GM23248 (cell line): ENCODE data around the gene SEC14L1. TPM values are rescaled to one million over a fixed set of nuclear protein-coding genes. Genes with fewer than 3 reads are reported as not detected.

Experiments
- DNase-seq: peaks from one replicate; pipeline ENCODE4 v3.0.0-alpha.2; 2015
- H2AFZ ChIP-seq: fragments of 200-600 bp; sonication (generic); 2 replicates; pipeline ENCODE4 v1.6.1; 2016; ENCODE audit warnings: antibody characterized with exemption
- H3F3A ChIP-seq: fragments of 200-600 bp; sonication (generic); 2 replicates; pipeline ENCODE4 v1.6.1; 2016; ENCODE audit warnings: mild to moderate bottlenecking, antibody characterized with exemption, mixed run types; ENCODE audit not compliant: insufficient read depth
- H3K27ac ChIP-seq: fragments of 200-600 bp; sonication (generic); 2 replicates; pipeline ENCODE4 v1.5.1; 2016; ENCODE audit warnings: mild to moderate bottlenecking
- H3K27me3 ChIP-seq: fragments of 200-600 bp; sonication (generic); replicated peaks from 2 replicates; pipeline ENCODE4 v1.6.1; 2016; ENCODE audit warnings: mild to moderate bottlenecking; ENCODE audit not compliant: insufficient read depth
- H3K36me3 ChIP-seq: fragments of 200-600 bp; sonication (generic); 2 replicates; pipeline ENCODE4 v1.6.1; 2016; ENCODE audit warnings: low read depth, mild to moderate bottlenecking
- H3K4me1 ChIP-seq: fragments of 200-600 bp; sonication (generic); 2 replicates; pipeline ENCODE4 v1.6.1; 2016; ENCODE audit warnings: mild to moderate bottlenecking; ENCODE audit not compliant: insufficient read depth
- H3K4me2 ChIP-seq: fragments of 200-600 bp; sonication (generic); one replicate; pipeline ENCODE4 v1.6.1; 2016; ENCODE audit warnings: mild to moderate bottlenecking; ENCODE audit not compliant: unreplicated experiment
- H3K4me3 ChIP-seq: fragments of 200-600 bp; sonication (generic); 2 replicates; pipeline ENCODE4 v1.5.1; 2016; ENCODE audit warnings: mild to moderate bottlenecking
- H3K79me2 ChIP-seq: fragments of 200-600 bp; sonication (generic); 2 replicates; pipeline ENCODE4 v1.6.1; 2016; ENCODE audit warnings: mild to moderate bottlenecking; ENCODE audit not compliant: insufficient read depth
- H3K9ac ChIP-seq: fragments of 200-600 bp; sonication (generic); 2 replicates; pipeline ENCODE4 v1.6.1; 2016; ENCODE audit warnings: mild to moderate bottlenecking
- H3K9me2 ChIP-seq: fragments of 200-600 bp; sonication (generic); 2 replicates; pipeline ENCODE4 v1.6.1; 2016; ENCODE audit warnings: mixed run types, mild to moderate bottlenecking, moderate library complexity; ENCODE audit not compliant: insufficient read depth
- H3K9me3 ChIP-seq: fragments of 200-600 bp; sonication (generic); one replicate; pipeline ENCODE4 v1.6.1; 2017; ENCODE audit warnings: low read depth
- H4K20me1 ChIP-seq: fragments of 200-600 bp; sonication (generic); 2 replicates; pipeline ENCODE4 v1.6.0; 2016; ENCODE audit not compliant: insufficient read depth
- EZH2 ChIP-seq: fragments of 200-600 bp; sonication (generic); IDR thresholded peaks from 2 replicates; pipeline ENCODE4 v1.6.1; 2018; ENCODE audit warnings: antibody characterized with exemption, mild to moderate bottlenecking; ENCODE audit not compliant: insufficient read depth, poor library complexity, severe bottlenecking
- EZH2phosphoT487 ChIP-seq: fragments of 200-600 bp; sonication (generic); IDR thresholded peaks from 2 replicates; pipeline ENCODE4 v1.6.1; 2018; ENCODE audit warnings: antibody characterized with exemption, moderate library complexity, mild to moderate bottlenecking, low read depth; ENCODE audit not compliant: insufficient read depth
- WGBS, 2 experiments: methylation state at CpG; one replicate each; pipeline ENCODE4 v1.1.6; 2015 to 2017; ENCODE audit warnings: low lambda C conversion rate in 2 of 2, low coverage in 1 of 2; ENCODE audit errors: missing lambda C conversion rate in 2 of 2; 5-methylcytosine and 5-hydroxymethylcytosine counted together
- in situ Hi-C: fragments of 300-500 bp; cut with MboI; formaldehyde crosslinking; loops from 2 replicates; pipeline ENCODE4 v1.15.0; 2020
- polyA plus RNA-seq: library from polyadenylated mRNA; unstranded; fragments of >200 nt; fragmentation: Nextera tagmentation; extraction: Ambion mirVana; gene quantifications from 2 replicates; pipeline ENCODE4 v1.2.1, GENCODE V29; 2016
- total RNA-seq: library from RNA; depleted of rRNA; stranded (reverse); fragments of >200 nt; shearing (Covaris generic); gene quantifications from 2 replicates; pipeline ENCODE4 v1.2.3, GENCODE V29; 2014

Gene SEC14L1
- total and polyA plus RNA-seq, 2 experiments from 2014 or later = 24.4 to 26.8 TPM

DNA sequence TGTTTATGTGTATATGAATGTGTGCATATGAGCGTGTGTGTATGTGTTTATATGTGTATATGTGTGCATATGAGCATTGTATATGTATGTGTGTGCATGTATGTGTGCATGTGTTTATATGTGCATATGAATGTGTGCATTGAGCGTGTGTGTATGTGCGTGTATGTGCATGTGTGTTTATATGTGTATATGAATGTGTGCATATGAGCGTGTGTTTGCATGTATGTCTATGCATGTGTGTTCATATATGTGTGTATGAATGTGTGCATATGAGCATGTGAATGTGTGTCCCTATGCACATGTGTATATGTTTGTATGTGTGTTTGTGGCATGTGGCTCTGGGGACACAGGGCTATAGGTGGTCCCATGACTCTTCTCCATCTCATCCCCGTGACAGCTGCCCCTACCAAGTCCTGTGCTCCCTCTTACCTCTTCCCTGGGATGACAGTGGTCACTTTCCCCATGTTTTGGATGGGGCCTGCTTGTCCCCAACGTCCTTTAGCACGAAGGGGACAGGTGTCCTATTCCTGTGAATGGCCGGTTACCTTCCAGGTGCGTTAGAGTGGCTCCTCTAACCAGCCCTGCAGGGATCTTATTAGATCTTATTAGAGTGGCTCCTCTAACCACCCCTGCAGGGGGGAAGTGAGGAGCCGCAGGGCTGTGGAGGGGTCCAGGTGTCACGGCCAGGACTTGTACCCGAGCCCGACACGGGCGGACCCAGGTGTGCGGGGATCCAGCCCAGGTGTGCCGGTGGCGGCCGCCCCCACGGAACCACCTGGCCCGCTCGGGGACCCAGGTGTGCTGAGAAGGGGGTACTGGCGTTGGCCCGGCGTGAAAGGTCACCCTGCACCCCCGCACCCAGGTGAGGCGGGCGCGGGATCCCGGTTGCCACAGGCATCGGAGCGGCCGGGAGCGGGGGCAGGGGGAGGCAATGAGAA lies 105.6 kb downstream of the SEC14L1 start:
- peak overlapping the region; percentile 77 for H3K9ac ChIP-seq
- H3K4me3 ChIP-seq = peak overlapping the region; percentile 74
- H3K4me1 ChIP-seq = no peaks in the 10 kb centered on the region
- H4K20me1 ChIP-seq = no peaks in the 10 kb centered on the region
- 28 to 31% methylated on average over 24 to 30 of the region's 34 CpGs for WGBS, 2 experiments
- no peaks in the 10 kb centered on the region for H3K9me2 ChIP-seq
- H3F3A ChIP-seq = 0 out of 2 replicates have a peak, but pooled peaks cover 4% of the 10 kb centered on the region
- H3K27me3 ChIP-seq = no peaks in the 10 kb centered on the region
- H3K4me2 ChIP-seq = peak overlapping the region; percentile 82
- TF ChIP-seq EZH2 (no peak), EZH2phosphoT487 (no peak)
- no peaks in the 10 kb centered on the region for H3K79me2 ChIP-seq
- no peaks in the 10 kb centered on the region for H3K36me3 ChIP-seq
- no peak for DNase-seq
- H2AFZ ChIP-seq = peak overlapping the region; percentile 90
- H3K27ac ChIP-seq = no peak overlapping the region
- H3K9me3 ChIP-seq = no peaks in the 10 kb centered on the region
- in situ Hi-C loops = no loop called here

DNA sequence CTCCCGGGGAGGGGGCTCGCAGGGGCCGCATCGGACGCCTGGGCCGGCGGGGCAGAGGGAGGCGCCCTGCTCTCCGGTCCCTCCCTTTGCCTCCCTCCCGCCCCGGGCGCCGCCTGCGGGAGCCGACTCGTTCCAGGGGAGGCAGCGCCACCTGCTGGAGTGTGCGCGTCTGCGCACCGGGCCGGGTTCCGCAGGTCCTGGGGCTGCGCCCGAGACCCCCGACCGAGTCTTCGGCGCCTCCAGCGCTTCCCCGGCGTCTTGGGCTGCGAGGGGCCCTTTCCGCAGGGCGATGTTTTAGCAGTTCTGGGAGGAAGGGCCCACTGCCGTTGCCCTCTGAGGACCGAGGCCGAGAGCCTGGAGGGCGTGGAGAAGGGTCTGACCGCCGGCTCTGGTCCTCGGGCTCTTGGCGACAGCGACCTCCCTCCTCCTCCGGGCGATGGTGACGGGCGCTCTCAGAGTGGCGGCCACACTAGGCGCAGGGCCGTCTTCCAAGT lies 106.3 kb downstream of the SEC14L1 start:
- H3K4me1 ChIP-seq = peaks cover 7% of the 10 kb centered on the region; the same call in 1 of the 2 replicates
- H3K4me3 ChIP-seq = peak overlapping the region; percentile 74
- H2AFZ ChIP-seq = peak overlapping the region; percentile 90
- peak overlapping the region; percentile 82 for H3K4me2 ChIP-seq
- DNase-seq = peak; percentile 88
- H3K79me2 ChIP-seq = no peaks in the 10 kb centered on the region
- no peaks in the 10 kb centered on the region for H3K27me3 ChIP-seq
- peak overlapping the region; percentile 77 for H3K9ac ChIP-seq
- WGBS, 2 experiments = 3 to 8% methylated on average over 33 to 41 of the region's 51 CpGs
- TF ChIP-seq EZH2phosphoT487 (no peak), EZH2 (no peak)
- H3K9me3 ChIP-seq = no peaks in the 10 kb centered on the region
- H3K36me3 ChIP-seq = no peaks in the 10 kb centered on the region
- in situ Hi-C loops = no loop called here
- H3F3A ChIP-seq = 0 out of 2 replicates have a peak, but pooled peaks cover 4% of the 10 kb centered on the region
- no peak overlapping the region for H3K27ac ChIP-seq
- no peaks in the 10 kb centered on the region for H4K20me1 ChIP-seq
- H3K9me2 ChIP-seq = no peaks in the 10 kb centered on the region

DNA sequence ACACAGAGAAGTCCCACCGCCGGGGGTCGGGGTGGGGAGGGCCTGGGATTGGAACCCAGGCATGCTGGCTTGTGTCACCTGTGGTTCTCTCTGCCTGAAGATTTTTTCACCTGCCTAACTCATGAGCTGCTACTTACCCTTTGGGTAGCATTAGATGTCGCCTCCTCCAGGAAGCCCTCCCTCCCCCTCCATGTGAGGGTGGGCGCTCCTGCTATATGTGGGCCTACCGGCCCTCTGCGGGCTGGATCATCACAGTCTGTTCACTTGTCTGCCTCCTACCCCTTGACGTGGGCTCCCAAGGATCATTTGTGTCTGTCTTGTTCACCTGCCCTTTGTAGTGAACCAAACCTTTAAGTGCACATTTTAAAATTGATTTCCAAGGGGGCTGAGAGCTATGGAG lies 106.8 kb downstream of the SEC14L1 start:
- peaks cover 7% of the 10 kb centered on the region for H3F3A ChIP-seq
- peaks cover 10% of the 10 kb centered on the region for H3K4me1 ChIP-seq
- H4K20me1 ChIP-seq = no peaks in the 10 kb centered on the region
- WGBS, 2 experiments = 40 to 65% methylated on average over 4 to 8 of the region's 8 CpGs
- peak overlapping the region; percentile 74; the same call in 1 of the 2 replicates for H3K4me3 ChIP-seq
- in situ Hi-C loops = no loop called here
- no peak overlapping the region for H3K27ac ChIP-seq
- TF ChIP-seq EZH2phosphoT487 (no peak), EZH2 (no peak)
- no peaks in the 10 kb centered on the region for H3K9me2 ChIP-seq
- no peaks in the 10 kb centered on the region for H3K27me3 ChIP-seq
- H3K36me3 ChIP-seq = no peaks in the 10 kb centered on the region
- peak overlapping the region; percentile 82 for H3K4me2 ChIP-seq
- no peaks in the 10 kb centered on the region for H3K79me2 ChIP-seq
- no peak overlapping the region; the same call in 1 of the 2 replicates for H3K9ac ChIP-seq
- no peak for DNase-seq
- peak overlapping the region; percentile 90; the same call in 1 of the 2 replicates for H2AFZ ChIP-seq
- no peaks in the 10 kb centered on the region for H3K9me3 ChIP-seq

DNA sequence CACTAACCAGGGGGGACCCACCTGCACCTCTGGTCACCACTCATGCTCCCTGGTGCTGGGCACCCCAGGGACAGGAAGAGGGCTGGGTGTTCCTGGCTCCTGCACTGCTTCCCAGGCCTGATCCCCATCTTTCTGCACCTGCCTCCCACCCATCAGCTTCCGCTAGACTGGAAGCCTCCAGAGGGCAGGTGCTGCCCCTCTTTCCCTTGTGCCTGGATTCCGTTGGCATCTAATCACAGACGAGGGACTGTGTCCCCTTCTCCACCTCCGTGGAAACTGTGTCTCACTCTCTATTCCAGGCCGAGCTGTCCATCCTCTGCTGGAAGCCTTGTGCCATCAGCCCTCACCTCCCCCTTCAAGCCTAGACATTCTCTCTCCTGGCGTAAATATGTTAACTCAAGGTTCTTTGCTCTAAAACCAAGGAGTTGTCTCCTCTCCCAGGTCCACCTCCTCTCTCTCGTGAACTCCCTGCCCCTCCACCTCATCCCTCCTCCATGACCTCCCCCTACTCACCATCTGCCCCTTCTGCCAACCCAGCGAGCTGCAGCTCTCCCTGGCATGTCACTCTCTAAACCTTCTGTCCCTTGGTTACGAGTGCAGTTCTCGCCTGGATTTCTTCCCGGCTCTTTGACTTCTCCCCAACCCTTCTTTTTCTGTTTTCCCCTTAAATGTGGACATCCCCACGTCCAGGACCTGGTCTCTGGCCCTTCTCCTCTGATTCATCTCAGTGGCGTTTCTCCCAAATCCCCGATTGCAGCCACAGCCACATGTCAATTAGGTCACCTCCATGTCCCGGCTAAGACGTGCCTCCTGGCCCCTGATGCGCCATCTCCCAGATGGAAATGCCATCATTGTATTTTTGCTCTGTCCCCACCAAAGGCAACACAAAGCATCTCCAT lies 107.7 kb downstream of the SEC14L1 start:
- H3K79me2 ChIP-seq = no peaks in the 10 kb centered on the region
- no peak overlapping the region for H3K9ac ChIP-seq
- no peak overlapping the region for H3K4me3 ChIP-seq
- H4K20me1 ChIP-seq = no peaks in the 10 kb centered on the region
- H3K9me3 ChIP-seq = no peaks in the 10 kb centered on the region
- no peaks in the 10 kb centered on the region for H3K27me3 ChIP-seq
- TF ChIP-seq EZH2phosphoT487 = no peak
- no peak for TF ChIP-seq EZH2
- peaks cover 8% of the 10 kb centered on the region for H3F3A ChIP-seq
- H3K4me1 ChIP-seq = peaks cover 13% of the 10 kb centered on the region
- no peaks in the 10 kb centered on the region for H3K9me2 ChIP-seq
- in situ Hi-C loops = no loop called here
- 71 to 74% methylated on average over 17 of the region's 17 CpGs for WGBS, 2 experiments
- no peak overlapping the region for H3K27ac ChIP-seq
- H3K4me2 ChIP-seq = no peak overlapping the region
- no peak overlapping the region for H2AFZ ChIP-seq
- H3K36me3 ChIP-seq = no peaks in the 10 kb centered on the region
- peak; percentile 12 for DNase-seq
